Parathyroid adenoma (tissue), 2 donors: ENCODE data around the gene DEK.

Experiments
- H2AFZ ChIP-seq: fragments of 300-600 bp; sonication (generic); one replicate; pipeline ENCODE4 v1.7.0; 2017; ENCODE audit warnings: antibody characterized with exemption, mild to moderate bottlenecking
- H3K27ac ChIP-seq: fragments of 300-600 bp; sonication (generic); one replicate; pipeline ENCODE4 v1.7.0; 2017
- H3K27me3 ChIP-seq: fragments of 300-600 bp; sonication (generic); one replicate; pipeline ENCODE4 v1.7.0; 2017; ENCODE audit warnings: low read length; ENCODE audit not compliant: control insufficient read depth, insufficient read depth
- H3K36me3 ChIP-seq: fragments of 300-600 bp; sonication (generic); one replicate; pipeline ENCODE4 v1.7.0; 2017; ENCODE audit warnings: low read length; ENCODE audit not compliant: control insufficient read depth, insufficient read depth
- H3K4me1 ChIP-seq: fragments of 300-600 bp; sonication (generic); one replicate; pipeline ENCODE4 v1.7.0; 2017; ENCODE audit warnings: control low read depth
- H3K4me2 ChIP-seq: fragments of 300-600 bp; sonication (generic); one replicate; pipeline ENCODE4 v1.7.0; 2017; ENCODE audit warnings: low read length
- H3K4me3 ChIP-seq: fragments of 300-600 bp; sonication (generic); one replicate; pipeline ENCODE4 v1.7.0; 2017; ENCODE audit warnings: low read depth, low read length
- H3K79me2 ChIP-seq: fragments of 300-600 bp; sonication (generic); one replicate; pipeline ENCODE4 v1.7.0; 2017; ENCODE audit warnings: control low read depth
- H3K9ac ChIP-seq: fragments of 300-600 bp; sonication (generic); one replicate; pipeline ENCODE4 v1.7.0; 2017; ENCODE audit warnings: mild to moderate bottlenecking
- H3K9me3 ChIP-seq: fragments of 300-600 bp; sonication (generic); one replicate; pipeline ENCODE4 v1.7.0; 2017; ENCODE audit warnings: low read length; ENCODE audit not compliant: control insufficient read depth
- CTCF ChIP-seq: fragments of 300-600 bp; sonication (generic); IDR thresholded peaks from one replicate; pipeline ENCODE4 v1.7.0; 2017; ENCODE audit warnings: antibody characterized with exemption, mild to moderate bottlenecking
- donor health status: primary hyperparathyroidism.

The DEK gene

GRCh38 chr6:18204691-18205090 lies 59.6 kb downstream of the DEK start:
- Histone ChIP-seq H3K4me3 (no peak overlapping the region), H3K9ac (no peak overlapping the region), H3K27me3 (no peaks in the 10 kb centered on the region), H3K4me2 (no peak overlapping the region), H3K36me3 (no peaks in the 10 kb centered on the region), H2AFZ (no peak overlapping the region), H3K27ac (no peak overlapping the region), H3K9me3 (no peaks in the 10 kb centered on the region), H3K4me1 (no peaks in the 10 kb centered on the region), H3K79me2 (no peaks in the 10 kb centered on the region)
- no peak for TF ChIP-seq CTCF

- no peak overlapping the region for H3K27ac ChIP-seq
- H2AFZ ChIP-seq = no peak overlapping the region
- no peak overlapping the region for H3K9ac ChIP-seq
- H3K4me3 ChIP-seq = no peak overlapping the region
- no peaks in the 10 kb centered on the region for H3K79me2 ChIP-seq
- H3K36me3 ChIP-seq = no peaks in the 10 kb centered on the region
- H3K4me2 ChIP-seq = no peak overlapping the region
- no peaks in the 10 kb centered on the region for H3K27me3 ChIP-seq
- TF ChIP-seq CTCF = no peak
- H3K4me1 ChIP-seq = no peaks in the 10 kb centered on the region
- no peaks in the 10 kb centered on the region for H3K9me3 ChIP-seq
Measured at GRCh38 chr6:18203786-18204185, 60.5 kb downstream of the DEK start.

GRCh38 chr6:18192026-18192425 lies 72.3 kb downstream of the DEK start:
- H3K9me3 ChIP-seq = no peaks in the 10 kb centered on the region
- H3K27ac ChIP-seq = no peak overlapping the region
- H3K4me1 ChIP-seq = no peaks in the 10 kb centered on the region
- no peaks in the 10 kb centered on the region for H3K79me2 ChIP-seq
- H3K9ac ChIP-seq = no peak overlapping the region
- H3K4me2 ChIP-seq = no peak overlapping the region
- H3K27me3 ChIP-seq = no peaks in the 10 kb centered on the region
- no peak for TF ChIP-seq CTCF
- H3K36me3 ChIP-seq = no peaks in the 10 kb centered on the region
- H3K4me3 ChIP-seq = no peak overlapping the region
- no peak overlapping the region for H2AFZ ChIP-seq

- Histone ChIP-seq H3K4me3 (no peak overlapping the region), H3K27ac (no peak overlapping the region), H3K4me1 (peaks cover 2% of the 10 kb centered on the region), H3K79me2 (no peaks in the 10 kb centered on the region), H3K27me3 (no peaks in the 10 kb centered on the region), H3K36me3 (no peaks in the 10 kb centered on the region), H3K4me2 (no peak overlapping the region), H3K9me3 (no peaks in the 10 kb centered on the region), H3K9ac (no peak overlapping the region), H2AFZ (no peak overlapping the region)
- no peak for TF ChIP-seq CTCF
Measured at GRCh38 chr6:18189196-18189595, 75.1 kb downstream of the DEK start.

- no peaks in the 10 kb centered on the region for H3K36me3 ChIP-seq
- H3K79me2 ChIP-seq = no peaks in the 10 kb centered on the region
- H3K27me3 ChIP-seq = no peaks in the 10 kb centered on the region
- H3K9me3 ChIP-seq = no peaks in the 10 kb centered on the region
- H3K4me3 ChIP-seq = no peak overlapping the region
- H3K27ac ChIP-seq = no peak overlapping the region
- H3K4me2 ChIP-seq = no peak overlapping the region
- H3K9ac ChIP-seq = no peak overlapping the region
- peaks cover 2% of the 10 kb centered on the region for H3K4me1 ChIP-seq
- TF ChIP-seq CTCF = no peak
- no peak overlapping the region for H2AFZ ChIP-seq
Measured at GRCh38 chr6:18187701-18188100, 76.6 kb downstream of the DEK start.
